Measurements from ENCODE around the gene MIDN. TPM values are rescaled to one million over a fixed set of nuclear protein-coding genes. Genes with fewer than 3 reads are reported as not detected.

Gene MIDN
- 46.2 to 71.8 TPM (median 63.4 TPM) in 5 replicates for total RNA-seq (2022; extraction: Qiagen RNA extraction)

DNA sequence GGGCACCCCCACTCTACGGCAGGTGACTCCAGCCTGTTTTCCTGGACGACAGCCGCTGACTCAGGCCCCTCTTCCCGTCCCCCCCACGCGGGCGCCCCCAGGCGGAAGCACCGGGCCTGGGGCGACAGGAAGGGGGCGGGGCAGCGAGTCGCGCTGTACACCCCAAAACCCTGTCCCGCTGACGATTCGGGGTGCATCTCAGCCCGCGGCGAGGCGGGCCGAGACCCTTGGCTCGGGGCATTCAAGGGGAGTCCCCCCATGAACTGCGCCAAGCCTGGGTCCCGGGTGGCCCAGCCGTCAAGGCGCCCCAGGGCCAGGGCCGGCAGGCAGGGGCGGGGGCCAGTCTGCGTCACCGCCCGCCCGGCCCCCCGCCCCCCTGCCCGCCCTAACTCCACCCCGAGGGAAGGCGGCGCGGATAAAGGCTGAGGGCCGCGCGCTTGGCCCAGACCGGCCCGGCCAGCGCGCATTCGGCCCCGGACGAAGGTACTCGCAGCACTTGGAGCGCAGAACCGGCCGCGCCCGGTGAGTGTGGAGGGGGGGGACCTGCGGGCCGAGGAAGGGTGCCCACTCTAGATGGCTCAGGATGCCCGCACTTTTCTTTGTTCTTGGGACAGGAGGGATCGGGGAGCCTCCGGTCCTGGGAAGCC lies at the start of gene MIDN:
TSS of gene MIDN (plus strand) at position 445 of the 647 bp plus-strand sequence. CDS start 1,714 bp downstream, outside the sequence.

DNA sequence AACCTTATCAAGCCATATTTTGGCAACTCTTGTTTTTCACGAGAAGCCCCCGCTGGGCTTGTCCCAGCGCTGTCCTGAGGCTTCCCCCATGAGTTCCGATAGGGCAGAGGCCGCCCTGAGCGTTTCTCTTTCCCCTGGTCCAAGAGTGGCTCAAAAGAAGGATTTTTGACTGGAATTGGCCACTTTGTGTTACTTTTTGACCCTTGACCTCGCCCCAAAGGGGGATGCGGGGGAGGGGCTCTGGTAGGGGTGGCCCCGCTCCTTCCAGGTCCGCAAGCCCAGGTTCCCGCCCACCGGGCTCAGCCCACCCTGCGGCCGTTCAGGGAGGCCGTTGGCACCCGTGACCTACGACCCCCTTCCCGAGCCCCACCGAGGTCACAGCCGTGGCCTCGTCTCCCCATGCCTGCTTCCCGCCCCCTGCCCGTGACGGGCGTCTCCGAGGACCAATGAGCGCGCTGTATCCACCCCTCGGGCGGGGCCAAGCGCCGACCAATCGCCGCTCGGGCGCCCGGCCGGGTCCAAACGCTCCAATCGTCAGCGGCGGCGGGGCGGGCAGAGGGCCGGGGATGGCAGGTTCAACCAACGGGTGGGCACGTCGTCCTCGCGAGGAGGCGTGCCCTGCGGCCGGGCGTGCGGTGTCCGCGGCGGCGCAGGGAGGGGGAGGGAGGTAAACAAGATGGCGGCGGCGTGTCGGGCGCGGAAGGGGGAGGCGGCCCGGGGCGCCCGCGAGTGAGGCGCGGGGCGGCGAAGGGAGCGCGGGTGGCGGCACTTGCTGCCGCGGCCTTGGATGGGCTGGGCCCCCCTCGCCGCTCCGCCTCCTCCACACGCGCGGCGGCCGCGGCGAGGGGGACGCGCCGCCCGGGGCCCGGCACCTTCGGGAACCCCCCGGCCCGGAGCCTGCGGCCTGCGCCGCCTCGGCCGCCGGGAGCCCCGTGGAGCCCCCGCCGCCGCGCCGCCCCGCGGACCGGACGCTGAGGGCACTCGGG lies 43.0 kb upstream of the MIDN start, which contains the start of gene STK11:
TSS of gene STK11 (plus strand) at position 665 of the 986 bp plus-strand sequence. CDS start 1,136 bp downstream, outside the sequence.

DNA sequence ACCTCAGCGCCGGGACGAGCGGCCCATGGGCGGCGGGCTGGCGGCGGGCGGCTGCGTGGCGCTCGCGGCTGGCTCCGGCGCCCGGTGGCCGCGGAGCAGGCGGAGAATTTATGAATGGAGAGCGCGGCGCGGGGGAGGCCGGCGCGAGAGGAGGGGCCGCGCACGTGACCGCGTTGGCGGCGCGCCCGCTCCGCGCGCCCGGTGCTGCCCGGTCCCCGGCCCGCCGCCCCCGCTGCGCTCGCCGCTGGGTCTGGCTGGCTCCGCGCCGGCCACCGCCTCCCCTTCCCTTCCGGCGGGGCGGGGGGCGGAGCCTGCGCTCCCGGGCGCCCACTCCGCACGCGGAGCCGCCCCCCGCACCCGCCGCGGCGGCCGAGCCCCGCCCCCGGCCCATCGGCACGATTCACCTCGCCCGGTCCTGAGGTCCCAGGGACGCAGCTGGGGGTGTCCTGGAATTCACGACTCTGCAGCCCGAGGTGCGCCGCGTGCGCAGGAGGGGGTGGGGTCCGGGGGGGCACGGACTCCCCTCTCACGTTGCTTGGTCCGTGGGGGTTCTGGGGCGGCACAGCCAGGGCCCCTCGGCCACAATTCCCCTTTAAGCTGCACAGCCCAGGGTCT lies 10.5 kb upstream of the MIDN start, which contains the start of gene CBARP:
TSS of gene CBARP (minus strand) at position 252 of the 615 bp plus-strand sequence. CDS start 1,905 bp downstream, outside the sequence.

DNA sequence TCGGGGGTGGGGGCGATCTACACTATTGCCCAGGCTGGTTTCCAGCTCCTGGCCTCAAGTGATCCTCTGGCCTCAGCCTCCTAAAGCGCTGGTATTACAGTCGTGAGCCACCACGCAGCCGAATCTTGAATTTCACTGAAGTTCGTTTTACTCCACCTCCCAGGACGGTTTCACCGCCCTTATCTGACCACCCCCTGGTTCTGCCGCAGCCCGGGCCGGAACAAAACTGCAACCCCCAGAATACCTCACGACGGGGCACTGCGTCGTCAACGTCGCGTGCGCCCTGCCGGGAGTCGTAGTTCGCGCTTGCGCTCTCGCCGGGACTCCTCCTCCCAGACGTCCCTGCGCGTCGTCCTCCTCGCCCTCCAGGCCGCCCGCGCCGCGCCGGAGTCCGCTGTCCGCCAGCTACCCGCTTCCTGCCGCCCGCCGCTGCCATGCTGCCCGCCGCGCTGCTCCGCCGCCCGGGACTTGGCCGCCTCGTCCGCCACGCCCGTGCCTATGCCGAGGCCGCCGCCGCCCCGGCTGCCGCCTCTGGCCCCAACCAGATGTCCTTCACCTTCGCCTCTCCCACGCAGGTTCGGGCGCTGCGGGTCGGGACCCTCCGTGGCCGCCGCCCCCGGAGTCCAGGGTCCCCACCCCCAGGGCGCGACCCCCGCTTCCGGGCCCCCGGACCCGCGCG lies 6.8 kb upstream of the MIDN start, which contains the start of gene ATP5F1D:
TSS of gene ATP5F1D (plus strand) at position 335 of the 679 bp plus-strand sequence. CDS start at position 435, 100 bp downstream.

DNA sequence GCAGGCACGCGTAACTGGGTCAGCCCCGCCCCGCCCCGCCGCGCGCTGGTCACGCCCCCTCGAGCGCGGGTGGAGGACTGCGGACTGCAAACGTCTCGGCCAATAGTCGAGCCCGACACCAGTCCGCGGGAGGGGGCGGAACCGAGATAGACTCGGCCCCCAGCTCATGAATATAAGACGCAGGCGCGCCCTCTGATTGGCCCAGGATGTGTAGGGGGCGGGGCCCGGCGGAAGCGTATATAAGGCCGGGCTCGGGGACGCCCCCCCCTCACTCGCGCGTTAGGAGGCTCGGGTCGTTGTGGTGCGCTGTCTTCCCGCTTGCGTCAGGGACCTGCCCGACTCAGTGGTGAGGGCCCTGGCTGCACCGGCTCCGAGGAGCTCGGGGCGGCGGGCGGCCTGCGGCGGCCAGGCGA lies 20.7 kb downstream of the MIDN start, which contains the start of gene CIRBP:
TSS of gene CIRBP (plus strand) at position 268 of the 413 bp plus-strand sequence. CDS start 1,602 bp downstream, outside the sequence.

DNA sequence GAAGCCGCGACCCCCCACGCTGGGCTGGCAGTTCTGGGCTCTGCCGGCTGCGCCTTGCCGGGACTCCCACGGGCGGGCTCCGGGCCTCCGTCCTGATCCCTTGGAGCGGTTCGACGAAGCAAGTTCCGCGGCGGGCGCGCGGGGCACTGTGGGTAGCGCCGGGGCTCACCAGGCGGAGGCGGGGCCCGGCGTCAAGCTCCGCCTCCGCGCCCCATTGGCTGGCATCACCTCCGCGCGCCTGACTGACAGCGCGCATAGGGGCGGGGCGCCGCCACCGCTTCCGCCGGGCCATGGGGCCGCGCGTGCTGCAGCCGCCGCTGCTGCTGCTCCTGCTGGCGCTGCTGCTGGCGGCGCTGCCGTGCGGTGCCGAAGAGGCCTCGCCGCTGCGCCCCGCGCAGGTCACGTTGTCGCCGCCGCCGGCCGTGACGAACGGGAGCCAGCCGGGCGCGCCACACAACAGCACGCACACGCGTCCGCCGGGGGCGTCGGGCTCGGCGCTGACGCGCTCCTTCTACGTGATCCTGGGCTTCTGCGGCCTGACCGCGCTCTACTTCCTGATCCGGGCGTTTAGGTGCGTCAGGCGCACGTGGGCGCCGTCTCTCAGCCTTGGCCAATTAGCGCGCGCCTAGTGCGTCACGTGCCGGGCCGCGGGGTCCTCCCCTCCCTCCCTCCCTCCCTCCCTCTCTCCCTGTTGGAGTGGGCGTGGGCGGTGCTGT lies 27.0 kb downstream of the MIDN start, which contains the start of gene FAM174C:
TSS of gene FAM174C (plus strand) at position 271 of the 716 bp plus-strand sequence. CDS start at position 291, 20 bp downstream.

DNA sequence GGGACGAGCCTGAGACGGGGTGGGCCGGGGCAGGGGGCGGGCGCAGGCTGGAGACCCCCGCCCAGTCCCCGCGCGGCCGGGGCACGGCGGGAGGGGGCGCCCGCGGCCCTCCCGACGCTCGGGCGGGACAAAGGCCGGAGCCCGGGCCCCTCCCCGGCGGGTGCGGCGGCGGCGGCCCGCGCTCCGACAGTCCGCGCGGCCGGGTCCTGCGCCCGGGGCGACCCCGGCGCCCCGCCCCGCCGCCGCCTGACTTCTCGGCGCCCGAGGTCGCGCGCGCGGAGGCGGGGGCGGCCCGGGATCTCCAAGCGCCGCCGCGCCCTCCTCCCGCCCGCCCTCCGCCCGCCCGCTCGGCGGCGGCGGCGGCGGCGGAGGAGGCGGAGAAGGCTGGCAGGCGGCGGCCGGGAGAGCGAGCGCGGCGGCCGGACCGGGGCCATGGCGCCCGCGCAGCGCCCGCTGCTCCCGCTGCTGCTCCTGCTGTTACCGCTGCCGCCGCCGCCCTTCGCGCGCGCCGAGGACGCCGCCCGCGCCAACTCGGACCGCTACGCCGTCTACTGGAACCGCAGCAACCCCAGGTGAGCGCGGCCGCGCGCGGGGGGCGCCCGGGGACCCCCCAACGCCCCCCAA lies 37.5 kb downstream of the MIDN start, which contains the start of gene EFNA2:
TSS of gene EFNA2 (plus strand) at position 137 of the 624 bp plus-strand sequence. CDS start at position 433, 296 bp downstream.

Other genes starting within 250 kb of the MIDN start
- gene GRIN3B, start 248.2 kb upstream of the MIDN start, total RNA-seq (2022; extraction: Qiagen RNA extraction), result 1.7 to 3.9 TPM (median 3.0 TPM) in 5 replicates
- 62.1 to 144 TPM (median 130 TPM) in 5 replicates for gene TMEM259, start 227.5 kb upstream of the MIDN start, total RNA-seq (2022; extraction: Qiagen RNA extraction)
- not detected in 5 replicates for gene RNU6-2, start 227.1 kb upstream of the MIDN start, total RNA-seq (2022; extraction: Qiagen RNA extraction)
- 93.3 to 117 TPM (median 109 TPM) in 5 replicates for gene CNN2, start 222.0 kb upstream of the MIDN start, total RNA-seq (2022; extraction: Qiagen RNA extraction)
- gene ABCA7, start 208.5 kb upstream of the MIDN start, total RNA-seq (2022; extraction: Qiagen RNA extraction), result 11.1 to 20.7 TPM (median 16.9 TPM) in 5 replicates
- 2.8 to 6.4 TPM (median 5.2 TPM) in 5 replicates for gene ARHGAP45, start 181.4 kb upstream of the MIDN start, total RNA-seq (2022; extraction: Qiagen RNA extraction)
- gene POLR2E, start 153.2 kb upstream of the MIDN start, total RNA-seq (2022; extraction: Qiagen RNA extraction), result 202 to 261 TPM (median 248 TPM) in 5 replicates
- 425 to 537 TPM (median 506 TPM) in 5 replicates for gene GPX4, start 144.6 kb upstream of the MIDN start, total RNA-seq (2022; extraction: Qiagen RNA extraction)
- 18.1 to 33.6 TPM (median 32.9 TPM) in 5 replicates for gene SBNO2, start 74.3 kb upstream of the MIDN start, total RNA-seq (2022; extraction: Qiagen RNA extraction)
- 29.4 to 42.3 TPM (median 38.7 TPM) in 5 replicates for gene STK11, start 42.8 kb upstream of the MIDN start, total RNA-seq (2022; extraction: Qiagen RNA extraction)
- gene CBARP, start 10.6 kb upstream of the MIDN start, total RNA-seq (2022; extraction: Qiagen RNA extraction), result 1.9 to 5.3 TPM (median 4.0 TPM) in 5 replicates
- 78.2 to 173 TPM (median 164 TPM) in 5 replicates for gene ATP5F1D, start 6.8 kb upstream of the MIDN start, total RNA-seq (2022; extraction: Qiagen RNA extraction)
- gene CIRBP, start 20.7 kb downstream of the MIDN start, total RNA-seq (2022; extraction: Qiagen RNA extraction), result 102 to 197 TPM (median 115 TPM) in 5 replicates
- 46.5 to 92.2 TPM (median 76.5 TPM) in 5 replicates for gene FAM174C, start 26.9 kb downstream of the MIDN start, total RNA-seq (2022; extraction: Qiagen RNA extraction)
- gene EFNA2, start 37.3 kb downstream of the MIDN start, total RNA-seq (2022; extraction: Qiagen RNA extraction), result 0.88 to 2.2 TPM (median 2.1 TPM) in 5 replicates
- 65.2 to 75.4 TPM (median 72.9 TPM) in 5 replicates for gene NDUFS7, start 135.3 kb downstream of the MIDN start, total RNA-seq (2022; extraction: Qiagen RNA extraction)
- gene GAMT, start 153.0 kb downstream of the MIDN start, total RNA-seq (2022; extraction: Qiagen RNA extraction), result 25.9 to 45.1 TPM (median 41.6 TPM) in 5 replicates
- 79.5 to 119 TPM (median 110 TPM) in 5 replicates for gene DAZAP1, start 159.0 kb downstream of the MIDN start, total RNA-seq (2022; extraction: Qiagen RNA extraction)
- gene RPS15, start 189.8 kb downstream of the MIDN start, total RNA-seq (2022; extraction: Qiagen RNA extraction), result 1,548 to 1,857 TPM (median 1,670 TPM) in 5 replicates
- 0.87 to 1.9 TPM (median 1.6 TPM) in 5 replicates for gene APC2, start 201.5 kb downstream of the MIDN start, total RNA-seq (2022; extraction: Qiagen RNA extraction)
- 8.7 to 17.7 TPM (median 16.1 TPM) in 5 replicates for gene C19orf25, start 230.6 kb downstream of the MIDN start, total RNA-seq (2022; extraction: Qiagen RNA extraction)
- 0.38 to 1.2 TPM (median 0.78 TPM) in 5 replicates for gene PCSK4, start 241.8 kb downstream of the MIDN start, total RNA-seq (2022; extraction: Qiagen RNA extraction)
- 4.1 to 6.0 TPM (median 5.6 TPM) in 5 replicates for gene REEP6, start 242.6 kb downstream of the MIDN start, total RNA-seq (2022; extraction: Qiagen RNA extraction)